Mesenchymal stem cell (in vitro differentiated cells and primary cell): Measurements from ENCODE around the gene TMEM14A. TPM values are rescaled to one million over a fixed set of nuclear protein-coding genes. Genes with fewer than 3 reads are reported as not detected.

Source experiments
- small RNA-seq: library from polyadenylated mRNA; stranded (forward); fragments of <200 nt; extraction: miRNeasy Mini kit (QIAGEN cat#:217004); gene quantifications from one replicate; pipeline ENCODE3, GENCODE V24; 2013; ENCODE audit warnings: low read depth

Gene TMEM14A

Small RNA genes lying within 50 kb of the gene (small RNA-seq; reads per million reads assigned to genes)
- not detected for gene AL109918.2
